ENCODE measurements around the gene FGD6. TPM values are rescaled to one million over a fixed set of nuclear protein-coding genes. Genes with fewer than 3 reads are reported as not detected.
"Not testable (repeated sequence)": the region's sequence is repeated elsewhere in the genome, so short reads cannot be mapped to it uniquely, and the experiment has no call there.

FGD6 gene
- total RNA-seq, 6 donors from 2014 or later: 14.7 to 36.1 (median 20.2) TPM

GRCh38 chr12:95096852-95097251 is 120.4 kb downstream of the FGD6 start:
- peak overlapping the region in 3 of 4 donors; percentile 7 to 22 (median 16) for H3K27ac ChIP-seq
- no peaks in the 10 kb centered on the region for H3K9me3 ChIP-seq
- 48 to 64% methylated on average over 3 of the region's 3 CpGs for WGBS, 2 donors
- H3K36me3 ChIP-seq: peaks cover 3 to 42% (median 10%) of the 10 kb centered on the region in 4 donors
- peaks cover 7 to 21% (median 13%) of the 10 kb centered on the region in 4 donors for H3K4me1 ChIP-seq
- DNase-seq (no peak), ATAC-seq (ENCODE audit: low FRiP score in 2 of 2) (peak in 1 of 2 donors; percentile 20)
- H3K27me3 ChIP-seq: no peaks in the 10 kb centered on the region
- TF ChIP-seq CTCF (IDR thresholded peaks at IDR 0.05) (no peak), EP300 (IDR thresholded peaks at IDR 0.05) (no peak), POLR2AphosphoS5 (IDR thresholded peaks at IDR 0.05) (no peak), POLR2A (IDR thresholded peaks at IDR 0.05) (no peak)
- no peak overlapping the region for H3K4me3 ChIP-seq

- peak overlapping the region in 2 of 4 donors; percentile 16 to 22 for H3K27ac ChIP-seq
Observed at GRCh38 chr12:95096378-95096777, 120.9 kb downstream of the FGD6 start.

GRCh38 chr12:95095866-95096265 is 121.4 kb downstream of the FGD6 start:
- H3K9me3 ChIP-seq; ATAC-seq (ENCODE audit: low FRiP score in 2 of 2); H3K27me3 ChIP-seq; H3K4me3 ChIP-seq; H3K27ac ChIP-seq; DNase-seq: not testable (repeated sequence)
- H3K36me3 ChIP-seq: peaks cover 3 to 47% (median 13%) of the 10 kb centered on the region in 4 donors
- peaks cover 7 to 21% (median 13%) of the 10 kb centered on the region in 4 donors for H3K4me1 ChIP-seq
- WGBS, 2 donors: 73 to 77% methylated on average over 2 of the region's 2 CpGs

More at GRCh38 chr12:95096378-95096777, 120.9 kb downstream of the FGD6 start:
- DNase-seq: no peak
- no peak for ATAC-seq (ENCODE audit: low FRiP score in 2 of 2)
- H3K4me3 ChIP-seq: no peak overlapping the region
- no peak for TF ChIP-seq CTCF (IDR thresholded peaks at IDR 0.05)
- no peak for TF ChIP-seq POLR2AphosphoS5 (IDR thresholded peaks at IDR 0.05)
- no peak for TF ChIP-seq POLR2A (IDR thresholded peaks at IDR 0.05)
- TF ChIP-seq EP300 (IDR thresholded peaks at IDR 0.05): no peak
- H3K36me3 ChIP-seq: peaks cover 3 to 46% (median 12%) of the 10 kb centered on the region in 4 donors
- 78 to 85% methylated on average over 2 of the region's 2 CpGs for WGBS, 2 donors
- H3K9me3 ChIP-seq: no peaks in the 10 kb centered on the region
- peaks cover 7 to 21% (median 13%) of the 10 kb centered on the region in 4 donors for H3K4me1 ChIP-seq
- no peaks in the 10 kb centered on the region for H3K27me3 ChIP-seq

- Histone ChIP-seq H3K27ac (no peak overlapping the region), H3K4me3 (no peak overlapping the region), H3K27me3 (no peaks in the 10 kb centered on the region), H3K9me3 (no peaks in the 10 kb centered on the region), H3K4me1 (no peaks in the 10 kb centered on the region), H3K36me3 (peaks cover 3 to 58% (median 13%) of the 10 kb centered on the region in 4 donors)
- DNase-seq (no peak), ATAC-seq (ENCODE audit: low FRiP score in 2 of 2) (no peak)
- WGBS, 2 donors: 68 to 79% methylated on average over 1 of the region's 1 CpG
- TF ChIP-seq POLR2A (IDR thresholded peaks at IDR 0.05) (no peak), POLR2AphosphoS5 (IDR thresholded peaks at IDR 0.05) (no peak), CTCF (IDR thresholded peaks at IDR 0.05) (no peak), EP300 (IDR thresholded peaks at IDR 0.05) (no peak)
Observed at GRCh38 chr12:95089462-95089861, 127.8 kb downstream of the FGD6 start.

GRCh38 chr12:95088379-95088778 is 128.9 kb downstream of the FGD6 start:
- no peak for TF ChIP-seq EP300 (IDR thresholded peaks at IDR 0.05)
- no peak for TF ChIP-seq POLR2A (IDR thresholded peaks at IDR 0.05)
- TF ChIP-seq POLR2AphosphoS5 (IDR thresholded peaks at IDR 0.05): no peak
- TF ChIP-seq CTCF (IDR thresholded peaks at IDR 0.05): no peak
- Histone ChIP-seq H3K9me3 (no peaks in the 10 kb centered on the region), H3K4me3 (no peak overlapping the region), H3K27me3 (no peaks in the 10 kb centered on the region), H3K4me1 (no peaks in the 10 kb centered on the region), H3K36me3 (peaks cover 3 to 50% (median 13%) of the 10 kb centered on the region in 4 donors), H3K27ac (no peak overlapping the region)
- 89 to 95% methylated on average over 3 of the region's 3 CpGs for WGBS, 2 donors
- ATAC-seq (ENCODE audit: low FRiP score in 2 of 2) (no peak), DNase-seq (no peak)

All from upper lobe of left lung (tissue), 6 donors.